ENCODE measurements around the gene GPR132.
"Not testable (repeated sequence)": the region's sequence is repeated elsewhere in the genome, so short reads cannot be mapped to it uniquely, and the experiment has no call there.

GPR132 gene

GRCh38 chr14:105035616-105036015 lies 29.6 kb downstream of the GPR132 start:
- DNase-seq, result not testable (repeated sequence)

- no peak for DNase-seq
These were observed 30.8 kb downstream of the GPR132 start for GRCh38 chr14:105034315-105035039.

- DNase-seq, result peak in 1 of 2 donors; percentile 36
These were observed 31.8 kb downstream of the GPR132 start for GRCh38 chr14:105033412-105033900.

GRCh38 chr14:105032451-105032901 lies 32.8 kb downstream of the GPR132 start:
- not testable (repeated sequence) for DNase-seq

GRCh38 chr14:105030836-105031396 lies 34.3 kb downstream of the GPR132 start:
- DNase-seq, result no peak

GRCh38 chr14:105030194-105030593 lies 35.0 kb downstream of the GPR132 start:
- DNase-seq, result no peak

GRCh38 chr14:105029402-105029801 lies 35.8 kb downstream of the GPR132 start:
- no peak for DNase-seq

- no peak for DNase-seq
These were observed 36.8 kb downstream of the GPR132 start for GRCh38 chr14:105028251-105028927.

GRCh38 chr14:105027718-105028117 lies 37.5 kb downstream of the GPR132 start:
- not testable (repeated sequence) for DNase-seq

- DNase-seq, result no peak
These were observed 38.2 kb downstream of the GPR132 start for GRCh38 chr14:105026802-105027563.

GRCh38 chr14:105026033-105026785 lies 39.0 kb downstream of the GPR132 start:
- no peak for DNase-seq

GRCh38 chr14:105025429-105025828 lies 39.8 kb downstream of the GPR132 start:
- no peak for DNase-seq

GRCh38 chr14:105023791-105024480 lies 41.3 kb downstream of the GPR132 start:
- DNase-seq, result no peak

- no peak for DNase-seq
These were observed 42.1 kb downstream of the GPR132 start for GRCh38 chr14:105023144-105023543.

GRCh38 chr14:105022276-105022670 lies 43.0 kb downstream of the GPR132 start:
- no peak for DNase-seq

GRCh38 chr14:105021656-105022275 lies 43.5 kb downstream of the GPR132 start:
- no peak for DNase-seq

- peak; percentile 97 to 98 for DNase-seq
These were observed 44.2 kb downstream of the GPR132 start, which contains the start of gene CDCA4 for GRCh38 chr14:105020815-105021655. Gene CDCA4 (minus strand): TSS chr14:105021083. CDS start chr14:105011929, 9,154 bp downstream.

- peak; percentile 55 to 74 for DNase-seq
These were observed 45.1 kb downstream of the GPR132 start for GRCh38 chr14:105019861-105020814.

- DNase-seq, result no peak
These were observed 46.8 kb downstream of the GPR132 start for GRCh38 chr14:105018414-105018813.

Data from CD4-positive, alpha-beta T cell treated with Interferon alpha-2 for 1 hour (primary cell).